GM18517 (cell line): ENCODE measurements around the gene ZDHHC16.
"Not testable (repeated sequence)": the region's sequence is repeated elsewhere in the genome, so short reads cannot be mapped to it uniquely, and the experiment has no call there.

ENCODE experiments used
- ATAC-seq: cut with Tn5 transposase; IDR thresholded peaks from one replicate; pipeline ENCODE4 v1.9.1; 2021; ENCODE audit warnings: mild to moderate bottlenecking, moderate library complexity; ENCODE audit not compliant: unreplicated experiment

Gene ZDHHC16

DNA sequence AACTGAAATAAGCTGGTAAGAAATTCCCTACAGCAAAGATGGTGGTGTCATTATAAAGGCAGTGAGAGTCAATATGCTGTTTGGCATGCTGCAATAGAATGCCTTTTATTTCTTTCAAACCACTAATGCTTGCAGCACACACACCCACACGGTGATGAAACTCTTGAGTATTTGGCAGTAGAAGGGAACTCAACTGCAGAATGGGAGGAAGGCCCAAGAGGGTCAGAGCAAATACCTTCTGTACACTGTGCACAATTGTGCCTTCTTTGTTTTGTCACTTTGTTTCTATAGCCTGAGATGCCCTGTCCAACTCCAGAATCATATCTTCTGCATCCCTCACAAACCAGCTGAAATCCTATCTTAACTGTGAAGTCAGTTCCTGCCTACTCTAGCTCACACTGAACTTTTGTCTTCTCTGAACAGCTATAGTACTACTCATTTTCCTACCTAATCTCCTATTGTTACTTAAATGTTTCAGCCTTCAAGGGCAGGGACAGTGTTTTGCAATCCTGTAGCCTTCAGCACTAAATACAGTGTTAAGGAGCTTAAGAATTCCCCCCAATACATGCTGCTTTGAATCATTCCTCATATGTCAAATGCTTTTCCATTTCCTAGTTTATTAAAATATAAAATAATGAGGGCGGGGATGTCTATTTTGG lies 30.1 kb downstream of the ZDHHC16 start:
- ATAC-seq: no peak

DNA sequence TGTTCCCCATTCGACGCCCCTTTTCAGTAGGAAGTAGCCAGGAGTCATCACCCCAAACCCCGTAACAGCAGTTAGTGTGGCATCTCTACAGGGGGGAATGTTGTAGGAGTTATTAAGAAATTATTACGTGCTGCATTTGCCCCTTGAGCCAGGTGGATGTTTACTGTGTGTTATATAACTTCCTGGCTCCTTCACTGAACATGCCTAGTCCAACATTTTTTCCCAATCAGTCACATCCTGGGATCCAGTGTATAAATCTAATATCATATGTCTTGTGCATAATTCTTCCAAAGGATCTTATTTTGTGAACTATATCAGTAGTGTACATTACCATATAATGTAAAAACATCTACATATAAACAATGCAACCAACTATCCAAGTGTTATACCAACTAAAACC lies 33.4 kb downstream of the ZDHHC16 start:
- ATAC-seq: not testable (repeated sequence)

DNA sequence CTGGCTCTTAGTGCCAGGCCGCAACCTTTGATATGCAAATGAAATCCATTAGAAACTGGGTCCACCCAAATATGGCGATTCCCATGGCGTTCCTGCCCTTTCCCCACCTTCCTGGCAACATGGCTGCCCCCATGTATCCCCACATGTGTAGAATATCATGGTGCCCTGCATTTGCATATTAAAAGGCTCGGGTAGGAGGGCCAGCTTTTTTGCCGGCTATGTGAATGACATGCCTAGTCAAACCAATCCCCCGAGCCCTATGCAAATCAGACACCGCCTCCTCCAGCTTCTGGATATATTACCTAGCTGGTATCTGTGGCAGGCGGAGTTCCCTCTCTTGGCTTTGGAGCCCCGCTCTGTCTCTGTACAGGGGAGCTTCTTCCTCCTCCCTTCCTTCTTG lies 34.0 kb downstream of the ZDHHC16 start:
- ATAC-seq: no peak

DNA sequence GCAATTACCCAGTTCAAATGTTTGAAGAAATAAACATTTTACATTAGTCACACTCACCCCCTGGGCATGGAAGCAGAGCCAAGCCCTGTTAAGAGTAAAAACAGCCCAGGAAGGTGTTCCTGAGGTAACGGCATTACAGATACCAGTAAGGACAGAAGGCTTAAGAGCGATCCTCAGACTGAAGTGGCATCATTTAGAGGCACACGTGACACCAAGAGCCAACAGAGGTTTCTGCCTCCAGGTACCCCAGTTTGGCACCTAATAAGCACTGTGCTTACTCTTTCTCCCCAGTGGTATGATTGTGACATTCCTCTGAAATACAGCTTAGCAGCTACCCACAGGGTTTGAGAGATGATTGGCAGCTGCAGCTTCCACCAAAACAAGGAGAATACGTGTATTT lies 35.1 kb downstream of the ZDHHC16 start:
- ATAC-seq: no peak

DNA sequence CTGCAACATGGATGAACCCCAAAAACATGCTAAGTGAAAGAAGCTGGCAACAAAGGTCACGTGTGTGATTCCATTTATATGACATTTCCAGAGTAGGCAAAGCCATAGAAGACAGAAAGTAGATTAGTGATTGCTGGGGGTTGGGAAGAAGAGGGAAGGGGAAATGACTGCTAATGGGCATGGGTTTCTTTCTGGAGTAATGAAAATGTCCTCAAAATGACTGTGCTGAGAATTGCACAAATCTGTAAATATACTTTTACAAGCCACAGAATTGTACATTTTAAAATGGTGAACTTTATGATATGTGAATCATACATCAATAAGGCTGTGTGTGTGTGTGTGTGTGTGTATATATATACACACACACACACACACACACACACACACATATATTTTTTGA lies 36.4 kb downstream of the ZDHHC16 start:
- no peak for ATAC-seq

DNA sequence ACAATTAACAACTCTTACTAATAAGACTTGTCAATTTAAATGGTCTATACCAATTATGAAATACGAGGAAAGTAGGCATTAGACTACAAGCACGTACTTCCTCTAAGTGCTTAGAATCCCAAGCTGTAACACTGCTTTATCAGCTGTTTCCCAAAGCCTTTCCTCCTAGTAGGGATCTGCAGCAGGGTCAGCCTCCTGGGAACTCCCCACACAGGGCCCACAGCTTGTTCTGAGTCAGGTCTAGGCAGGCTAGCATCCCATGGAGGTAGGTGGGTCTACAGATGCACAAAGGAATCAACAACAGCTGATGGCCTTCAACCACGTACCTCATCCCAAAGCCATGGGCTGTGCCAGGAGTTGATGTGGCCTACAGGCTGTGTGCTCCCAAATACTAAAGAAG lies 37.5 kb downstream of the ZDHHC16 start:
- no peak for ATAC-seq

DNA sequence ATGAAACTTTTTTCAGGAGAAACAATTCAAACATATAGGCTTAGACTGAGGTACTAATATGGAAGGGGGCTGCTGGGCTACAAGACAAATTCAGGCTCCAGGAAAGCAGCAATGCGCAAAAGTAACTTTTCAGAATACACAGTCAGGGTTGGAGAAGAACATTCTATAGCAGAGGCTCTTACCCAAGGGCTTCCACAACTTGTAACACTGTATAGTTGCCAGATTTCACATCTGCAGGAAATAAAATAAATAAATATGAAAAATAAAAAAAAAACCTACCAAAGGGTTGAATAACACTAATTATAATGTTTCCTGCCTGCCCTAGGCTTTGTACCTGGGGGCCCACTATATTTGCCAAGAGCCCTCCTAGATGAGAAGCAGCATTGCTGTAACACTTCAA lies 37.9 kb downstream of the ZDHHC16 start:
- ATAC-seq: no peak

DNA sequence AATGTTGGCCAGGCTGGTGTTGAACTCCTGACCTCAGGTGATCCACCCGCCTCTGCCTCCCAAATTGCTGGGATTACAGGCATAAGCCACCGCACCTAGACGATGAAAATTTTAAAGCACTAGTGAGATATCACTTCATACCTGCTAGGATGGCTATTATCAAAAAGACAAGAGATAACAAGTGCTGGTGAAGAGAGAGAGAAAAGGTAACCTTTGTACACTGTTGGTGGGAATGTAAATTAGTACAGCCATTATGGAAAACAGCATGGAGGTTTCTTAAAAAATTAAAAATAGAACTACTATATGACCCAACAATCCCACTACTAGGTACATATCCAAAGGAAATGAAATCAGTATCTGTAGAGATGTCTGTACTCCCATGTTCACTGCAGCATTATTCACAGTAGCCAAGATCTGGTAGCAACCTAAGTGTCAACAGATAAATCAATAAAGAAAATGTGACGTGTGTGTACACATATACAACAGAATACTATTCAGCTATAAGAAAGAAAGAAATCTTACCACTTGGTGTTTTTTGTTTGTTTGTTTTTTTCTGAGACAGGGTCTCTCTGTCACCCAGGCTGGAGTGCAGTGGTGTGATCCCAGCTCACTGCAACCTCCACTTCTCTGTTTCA lies 39.8 kb downstream of the ZDHHC16 start:
- ATAC-seq: no peak

DNA sequence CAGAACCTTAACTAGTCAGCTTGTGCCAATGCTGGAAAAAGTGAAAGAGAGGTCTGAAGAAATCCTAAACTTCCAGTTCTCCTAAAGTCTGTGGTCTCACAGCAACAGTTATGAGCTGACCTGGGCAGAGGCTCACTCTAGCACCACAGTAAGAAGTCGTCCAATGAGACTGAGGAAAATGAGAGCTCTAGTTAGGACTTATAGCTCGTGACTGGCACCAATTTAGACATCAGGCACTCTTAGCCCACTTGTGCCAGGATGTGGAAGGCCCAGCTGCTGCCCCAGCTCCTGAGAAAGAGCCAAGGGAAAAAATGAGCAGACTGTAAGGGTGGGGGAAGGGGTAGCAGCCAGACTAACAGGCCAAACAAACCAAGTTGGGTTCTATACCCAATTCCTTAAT lies 44.6 kb downstream of the ZDHHC16 start:
- ATAC-seq: no peak

DNA sequence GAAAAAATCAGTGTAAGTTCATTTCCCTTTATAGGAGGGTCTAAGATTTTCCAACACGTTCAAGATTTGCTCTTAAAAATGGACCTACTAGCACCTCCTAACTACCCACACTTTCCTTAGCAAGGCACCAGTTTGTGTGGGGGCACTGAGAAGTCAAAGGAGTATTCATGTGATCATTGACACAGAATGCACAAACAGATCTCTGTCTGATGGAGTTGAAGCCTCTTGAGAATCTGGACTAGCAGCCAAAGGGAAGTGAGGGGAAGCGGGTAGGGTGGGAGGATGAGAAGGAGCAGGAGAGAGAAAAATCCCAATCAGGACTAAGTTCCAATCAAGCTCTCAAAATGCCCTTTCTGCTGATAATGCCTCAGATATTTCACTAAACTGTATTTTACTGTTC lies 48.2 kb downstream of the ZDHHC16 start:
- no peak for ATAC-seq

DNA sequence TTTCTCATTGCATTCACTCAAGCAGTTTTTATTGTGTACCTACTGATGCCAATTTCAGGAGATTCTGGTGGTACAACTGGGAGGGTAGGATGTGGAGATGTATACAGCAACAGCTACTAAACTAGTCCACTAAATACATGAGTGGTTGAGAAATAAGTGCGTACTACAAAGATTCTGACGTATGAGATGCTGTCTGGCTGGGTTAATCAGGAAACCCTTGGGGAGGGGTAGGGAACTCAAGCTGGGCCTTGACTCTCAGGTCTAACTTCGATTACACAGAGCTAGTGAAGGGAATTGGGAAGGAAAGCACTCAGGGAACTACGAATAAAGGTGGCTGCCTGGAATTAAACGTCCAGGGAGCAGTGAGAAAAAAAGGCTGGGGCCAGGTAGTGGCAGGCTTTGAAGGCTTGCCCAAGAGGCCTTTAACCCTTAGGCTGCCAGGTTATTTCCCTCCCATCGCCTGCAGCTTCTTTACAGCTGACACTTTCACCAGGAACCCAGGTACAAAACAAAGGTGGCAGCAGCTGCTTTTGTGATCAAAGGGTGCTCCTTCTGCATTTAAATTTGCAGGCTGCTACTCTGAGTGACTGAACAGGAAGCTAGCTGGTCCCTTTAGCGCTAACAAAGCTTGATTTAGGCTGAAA lies 49.0 kb downstream of the ZDHHC16 start:
- ATAC-seq: no peak

DNA sequence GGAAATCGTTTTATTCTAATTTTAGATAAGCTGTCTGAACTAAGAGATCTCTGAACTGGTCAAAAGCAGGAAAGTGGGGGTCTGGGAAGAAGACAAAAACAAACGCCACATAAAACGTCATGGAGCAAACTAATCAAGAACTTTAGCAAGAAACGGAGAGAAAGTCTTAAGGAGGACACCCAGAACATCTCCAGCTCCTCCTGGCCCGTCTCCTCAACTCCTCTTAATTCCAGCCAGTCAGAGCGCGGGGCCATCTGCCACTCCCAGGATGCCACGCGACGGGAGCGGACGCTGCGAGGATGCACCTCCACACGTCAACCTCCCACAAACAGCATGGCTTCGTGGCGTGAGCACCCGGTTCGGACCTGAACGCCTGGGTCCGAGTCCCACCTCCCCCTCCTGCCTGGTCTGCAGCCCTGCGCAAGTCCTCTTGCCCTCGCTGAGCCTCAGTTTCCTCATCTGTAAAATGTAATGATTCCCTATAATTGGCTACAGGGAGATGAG lies 51.6 kb downstream of the ZDHHC16 start:
- ATAC-seq: peak; percentile 17

DNA sequence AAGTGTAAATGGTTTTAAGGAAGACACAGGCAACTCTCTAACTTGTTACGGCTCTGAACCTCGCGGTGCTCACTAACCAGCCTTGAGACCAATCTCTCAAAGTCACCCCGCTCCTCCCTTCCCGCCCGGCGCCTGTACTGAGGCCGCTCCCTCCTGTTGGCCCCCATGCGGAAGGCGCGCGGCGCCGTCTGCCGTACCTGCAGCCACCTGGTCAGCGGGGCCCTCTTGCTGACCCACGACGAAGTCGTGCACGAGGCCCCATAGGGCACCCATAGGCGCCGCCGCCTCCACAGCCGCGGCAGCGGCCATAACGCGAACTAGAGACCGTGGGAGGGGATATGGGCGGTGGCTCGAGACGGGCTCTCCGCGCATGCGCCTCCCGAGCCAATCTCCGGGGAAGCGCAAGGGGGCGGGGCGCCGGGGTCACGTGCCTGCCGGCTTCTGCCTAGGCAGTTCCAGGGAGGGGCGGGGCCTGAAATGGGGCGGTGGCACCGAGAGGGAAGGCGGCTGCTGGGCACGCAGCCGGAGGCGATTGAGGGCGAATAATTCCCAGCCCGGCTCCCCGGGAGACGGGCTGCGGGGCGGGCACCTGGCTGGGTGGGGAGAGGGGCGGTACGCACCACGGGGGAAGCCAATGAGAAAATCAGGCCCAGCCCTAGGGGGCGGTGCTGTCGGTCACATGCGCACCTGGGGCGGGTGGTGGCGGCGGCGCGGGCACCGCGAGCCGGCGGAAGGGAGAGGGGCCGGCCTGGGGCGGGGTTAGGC lies 52.3 kb downstream of the ZDHHC16 start, which contains the start of gene MMS19:
Gene MMS19, minus strand, starts transcription at position 347 of the 765 bp plus-strand sequence. Its CDS starts 38 bp downstream, at position 309.
- peak; percentile 82 for ATAC-seq

DNA sequence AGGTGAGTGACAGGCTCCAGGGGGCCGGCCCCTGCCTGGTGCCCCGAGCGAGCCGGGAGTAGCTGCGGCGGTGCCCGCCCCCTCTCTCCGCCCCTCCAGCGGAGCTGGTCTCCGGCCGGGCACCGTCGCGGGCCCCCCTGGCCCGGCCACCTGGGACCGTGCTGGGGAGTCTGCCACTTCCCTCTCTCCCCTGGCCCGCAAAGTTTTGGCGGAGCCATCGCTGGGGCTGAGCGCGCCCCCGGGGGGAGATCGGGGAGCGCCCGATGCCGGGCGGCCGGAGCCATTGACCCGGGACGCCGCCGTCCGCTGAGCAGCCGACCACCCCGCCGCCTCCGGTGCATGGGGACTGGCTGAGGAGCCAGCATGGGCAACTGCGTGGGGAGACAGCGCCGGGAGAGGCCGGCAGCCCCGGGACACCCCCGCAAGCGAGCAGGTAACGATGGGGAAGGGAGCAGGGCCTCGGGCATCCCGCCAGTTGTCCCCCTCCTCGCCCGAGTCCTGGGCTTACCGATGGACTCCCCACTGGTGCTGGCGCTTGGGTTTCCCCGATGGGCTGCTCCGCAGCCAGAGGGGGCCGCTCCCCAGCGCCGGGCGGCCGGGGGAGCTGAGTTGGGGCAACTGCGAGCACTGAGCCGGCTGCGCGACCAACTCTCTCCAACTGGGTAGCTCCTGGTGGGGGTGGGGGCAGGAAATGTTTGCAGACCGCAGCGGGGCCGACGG lies 53.0 kb downstream of the ZDHHC16 start, which contains the start of gene UBTD1:
Gene UBTD1, plus strand, starts transcription at position 84 of the 720 bp plus-strand sequence. Its CDS starts 280 bp downstream, at position 364.
- ATAC-seq: peak; percentile 16

DNA sequence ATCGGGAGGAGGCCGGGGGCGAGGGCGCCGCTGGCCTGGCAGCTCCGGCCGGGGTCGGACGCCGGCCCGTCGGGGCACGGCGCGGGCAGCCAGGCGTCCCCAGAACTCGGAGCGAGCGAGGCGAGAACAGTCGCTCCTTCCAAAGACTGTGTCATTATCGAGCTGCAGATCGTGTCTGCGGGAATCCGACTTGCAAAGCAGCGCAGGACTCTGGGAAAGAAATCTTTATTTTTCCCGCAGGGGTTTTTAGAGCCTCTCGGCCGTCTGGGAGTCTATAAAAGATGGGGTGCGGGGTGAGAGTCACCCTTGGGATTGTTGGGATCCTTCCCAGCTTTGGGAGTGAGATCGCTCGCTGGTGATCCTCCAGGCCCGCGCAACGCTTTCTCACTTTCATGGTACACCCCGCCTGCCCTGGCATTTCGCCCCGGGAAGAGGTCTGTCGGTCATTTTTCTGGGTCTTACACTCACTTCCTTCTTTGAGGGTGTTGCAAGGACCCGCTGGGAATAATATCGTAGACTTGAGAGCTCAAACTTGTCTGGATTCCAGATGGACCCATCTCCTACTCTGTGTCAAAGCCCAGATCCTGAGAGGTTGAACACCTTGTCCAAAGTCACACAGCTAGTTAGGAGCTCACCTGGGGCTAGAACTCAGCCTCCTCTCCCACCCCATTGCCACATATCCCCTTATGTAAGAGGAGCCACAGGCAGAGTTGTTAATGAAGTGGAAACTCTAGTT lies 53.8 kb downstream of the ZDHHC16 start:
- ATAC-seq: no peak

DNA sequence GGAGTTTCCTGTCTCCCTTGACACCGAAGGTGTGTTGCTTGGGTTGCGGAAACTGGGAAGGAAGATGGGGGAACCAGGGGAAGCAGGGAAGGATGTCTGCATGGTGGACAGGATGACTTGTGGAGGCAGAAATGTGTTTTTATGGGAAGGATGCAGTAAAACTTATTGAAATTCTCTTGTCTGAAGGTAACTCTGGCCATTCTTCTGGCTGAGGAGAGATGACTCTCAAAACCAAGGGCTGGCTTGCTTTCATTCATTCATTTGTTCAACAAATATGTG lies 54.3 kb downstream of the ZDHHC16 start:
- ATAC-seq: no peak

DNA sequence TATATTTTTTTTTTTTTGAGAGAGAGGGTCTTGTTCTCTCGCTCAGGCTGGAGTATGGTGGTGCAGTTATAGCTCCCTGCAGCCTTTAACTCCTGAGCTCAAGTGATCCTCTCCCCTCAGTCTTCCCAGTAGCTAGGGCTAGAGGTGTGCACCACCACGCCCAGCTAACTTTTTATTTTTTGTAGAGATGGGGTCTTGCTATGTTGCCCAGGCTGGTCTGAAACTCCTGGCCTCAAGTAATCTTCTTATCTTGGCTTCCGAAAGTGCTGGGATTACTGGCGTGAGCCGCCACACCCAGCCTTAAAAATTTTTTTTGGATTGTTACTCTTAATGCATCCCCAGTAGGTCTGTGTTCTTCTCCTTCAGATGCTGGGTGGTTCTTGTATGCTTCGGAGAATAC lies 56.9 kb downstream of the ZDHHC16 start:
- ATAC-seq: no peak

DNA sequence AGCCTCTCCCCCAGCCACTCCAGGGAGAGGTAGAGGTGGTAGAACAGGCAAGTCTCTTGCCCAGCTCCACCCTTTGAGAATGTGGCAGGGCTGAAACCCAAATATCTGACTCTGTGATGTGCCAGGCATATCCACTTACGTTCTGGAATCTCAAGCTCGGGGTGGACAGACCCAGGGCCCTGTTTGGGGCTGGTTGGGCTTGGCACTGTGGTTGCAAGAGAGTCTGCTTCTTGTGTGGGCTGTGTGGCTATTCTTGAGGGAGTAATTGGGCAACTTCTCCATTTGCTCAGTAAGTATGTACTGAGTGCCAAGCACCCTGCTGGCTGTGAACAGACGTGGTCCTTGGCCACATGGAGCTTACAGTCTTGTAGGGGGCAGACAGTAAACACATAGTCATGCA lies 57.4 kb downstream of the ZDHHC16 start:
- ATAC-seq: no peak

DNA sequence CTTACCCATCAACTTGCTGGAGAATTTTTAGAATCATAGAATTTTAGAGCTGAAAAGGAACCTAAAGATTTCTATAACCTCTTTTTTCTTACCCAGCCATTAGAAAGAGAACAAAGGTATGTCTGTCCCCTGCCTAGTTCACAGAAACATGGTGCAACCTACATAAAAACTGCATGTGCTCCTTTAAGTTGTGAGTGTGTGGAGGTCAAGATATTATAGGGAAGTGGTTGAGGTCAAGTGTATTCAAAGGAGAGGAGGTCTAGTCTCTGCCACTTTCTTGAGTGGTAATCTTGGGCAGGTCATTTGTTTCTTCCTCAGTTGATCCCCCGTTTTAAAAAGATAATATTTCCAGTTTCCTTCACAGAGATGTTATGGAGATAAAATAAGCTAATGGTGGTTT lies 59.2 kb downstream of the ZDHHC16 start:
- ATAC-seq: no peak
